SK-N-SH (cell line): ENCODE results near the gene PLAC9.

ENCODE experiments used
- ELF1 ChIP-seq: IDR thresholded peaks from 2 replicates; pipeline ENCODE4 v1.4.0; 2012
- EP300 ChIP-seq, 2 experiments: IDR thresholded peaks; 2 replicates each; pipeline versions ENCODE4 v1.4.0 to v1.6.1; 2012; ENCODE audit warnings: borderline replicate concordance in 1 of 2, low read depth in 1 of 2, low read length in 1 of 2
- EZH2phosphoT487 ChIP-seq: fragments of 200-600 bp; sonication (generic); IDR thresholded peaks from 2 replicates; pipeline ENCODE4 v1.6.1; 2017; ENCODE audit warnings: low read depth, mixed run types, mild to moderate bottlenecking, antibody characterized with exemption, moderate library complexity, borderline replicate concordance
- FOXM1 ChIP-seq: IDR thresholded peaks from 2 replicates; pipeline ENCODE4 v1.4.0; 2012; ENCODE audit warnings: low read depth, mild to moderate bottlenecking
- JUND ChIP-seq: IDR thresholded peaks from 2 replicates; pipeline ENCODE4 v1.4.0; 2012
- MAX ChIP-seq: IDR thresholded peaks from 2 replicates; pipeline ENCODE4 v1.4.0; 2012; ENCODE audit warnings: low read depth
- PBX3 ChIP-seq: IDR thresholded peaks from 2 replicates; pipeline ENCODE4; 2012
- SIN3A ChIP-seq: IDR thresholded peaks from 2 replicates; pipeline ENCODE4 v1.6.1; 2012; ENCODE audit warnings: low read depth, mild to moderate bottlenecking, low read length, moderate library complexity, borderline replicate concordance
- TCF12 ChIP-seq: IDR thresholded peaks from 2 replicates; pipeline ENCODE4 v1.4.0; 2012
- TEAD4 ChIP-seq: IDR thresholded peaks from 2 replicates; pipeline ENCODE4 v1.4.0; 2012; ENCODE audit warnings: mild to moderate bottlenecking, borderline replicate concordance; ENCODE audit not compliant: insufficient read depth
- TF ChIP-seq, protein P1 (sequence below): IDR thresholded peaks from 2 replicates; pipeline ENCODE4 v1.6.1; 2012; ENCODE audit warnings: mild to moderate bottlenecking, low read depth, low read length, moderate library complexity
- TF ChIP-seq, protein P2 (sequence below): fragments of 200-600 bp; sonication (generic); IDR thresholded peaks from 2 replicates; pipeline ENCODE4 v1.6.1; 2017; ENCODE audit warnings: antibody characterized with exemption, mild to moderate bottlenecking, moderate library complexity

- TF ChIP-seq, protein P1, sequence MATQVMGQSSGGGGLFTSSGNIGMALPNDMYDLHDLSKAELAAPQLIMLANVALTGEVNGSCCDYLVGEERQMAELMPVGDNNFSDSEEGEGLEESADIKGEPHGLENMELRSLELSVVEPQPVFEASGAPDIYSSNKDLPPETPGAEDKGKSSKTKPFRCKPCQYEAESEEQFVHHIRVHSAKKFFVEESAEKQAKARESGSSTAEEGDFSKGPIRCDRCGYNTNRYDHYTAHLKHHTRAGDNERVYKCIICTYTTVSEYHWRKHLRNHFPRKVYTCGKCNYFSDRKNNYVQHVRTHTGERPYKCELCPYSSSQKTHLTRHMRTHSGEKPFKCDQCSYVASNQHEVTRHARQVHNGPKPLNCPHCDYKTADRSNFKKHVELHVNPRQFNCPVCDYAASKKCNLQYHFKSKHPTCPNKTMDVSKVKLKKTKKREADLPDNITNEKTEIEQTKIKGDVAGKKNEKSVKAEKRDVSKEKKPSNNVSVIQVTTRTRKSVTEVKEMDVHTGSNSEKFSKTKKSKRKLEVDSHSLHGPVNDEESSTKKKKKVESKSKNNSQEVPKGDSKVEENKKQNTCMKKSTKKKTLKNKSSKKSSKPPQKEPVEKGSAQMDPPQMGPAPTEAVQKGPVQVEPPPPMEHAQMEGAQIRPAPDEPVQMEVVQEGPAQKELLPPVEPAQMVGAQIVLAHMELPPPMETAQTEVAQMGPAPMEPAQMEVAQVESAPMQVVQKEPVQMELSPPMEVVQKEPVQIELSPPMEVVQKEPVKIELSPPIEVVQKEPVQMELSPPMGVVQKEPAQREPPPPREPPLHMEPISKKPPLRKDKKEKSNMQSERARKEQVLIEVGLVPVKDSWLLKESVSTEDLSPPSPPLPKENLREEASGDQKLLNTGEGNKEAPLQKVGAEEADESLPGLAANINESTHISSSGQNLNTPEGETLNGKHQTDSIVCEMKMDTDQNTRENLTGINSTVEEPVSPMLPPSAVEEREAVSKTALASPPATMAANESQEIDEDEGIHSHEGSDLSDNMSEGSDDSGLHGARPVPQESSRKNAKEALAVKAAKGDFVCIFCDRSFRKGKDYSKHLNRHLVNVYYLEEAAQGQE, result no peak
- TF ChIP-seq, protein P2, sequence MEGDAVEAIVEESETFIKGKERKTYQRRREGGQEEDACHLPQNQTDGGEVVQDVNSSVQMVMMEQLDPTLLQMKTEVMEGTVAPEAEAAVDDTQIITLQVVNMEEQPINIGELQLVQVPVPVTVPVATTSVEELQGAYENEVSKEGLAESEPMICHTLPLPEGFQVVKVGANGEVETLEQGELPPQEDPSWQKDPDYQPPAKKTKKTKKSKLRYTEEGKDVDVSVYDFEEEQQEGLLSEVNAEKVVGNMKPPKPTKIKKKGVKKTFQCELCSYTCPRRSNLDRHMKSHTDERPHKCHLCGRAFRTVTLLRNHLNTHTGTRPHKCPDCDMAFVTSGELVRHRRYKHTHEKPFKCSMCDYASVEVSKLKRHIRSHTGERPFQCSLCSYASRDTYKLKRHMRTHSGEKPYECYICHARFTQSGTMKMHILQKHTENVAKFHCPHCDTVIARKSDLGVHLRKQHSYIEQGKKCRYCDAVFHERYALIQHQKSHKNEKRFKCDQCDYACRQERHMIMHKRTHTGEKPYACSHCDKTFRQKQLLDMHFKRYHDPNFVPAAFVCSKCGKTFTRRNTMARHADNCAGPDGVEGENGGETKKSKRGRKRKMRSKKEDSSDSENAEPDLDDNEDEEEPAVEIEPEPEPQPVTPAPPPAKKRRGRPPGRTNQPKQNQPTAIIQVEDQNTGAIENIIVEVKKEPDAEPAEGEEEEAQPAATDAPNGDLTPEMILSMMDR, result no peak
- TF ChIP-seq JUND (no peak), SIN3A (no peak), FOXM1 (no peak), ELF1 (no peak), MAX (no peak), EZH2phosphoT487 (no peak), TCF12 (no peak), EP300 (IDR thresholded peaks at IDR 0.05; ENCODE audit: borderline replicate concordance in 1 of 2, low read depth in 1 of 2, low read length in 1 of 2) (no peak), TEAD4 (no peak), PBX3 (no peak)
Observed at GRCh38 chr10:80090121-80090520, 42.4 kb upstream of the PLAC9 start.
